Ascending aorta (tissue), 2 donors: Measurements from ENCODE around the gene FOXO1. TPM values are rescaled to one million over a fixed set of nuclear protein-coding genes. Genes with fewer than 3 reads are reported as not detected.

Experiments used
- DNase-seq, 2 donors: peaks; one replicate each; pipeline ENCODE4 v3.0.0-alpha.2; 2019; ENCODE audit warnings: low spot score in 2 of 2
- H3K27ac ChIP-seq, 2 donors: fragments of 200-600 bp; sonication (generic); one replicate each; pipeline ENCODE4 v1.5.1; 2016 to 2017; ENCODE audit warnings: mild to moderate bottlenecking in 1 of 2
- H3K27me3 ChIP-seq: fragments of 200-600 bp; sonication (generic); one replicate; pipeline ENCODE4 v1.5.1; 2017
- H3K36me3 ChIP-seq, 2 donors: fragments of 200-600 bp; sonication (generic); one replicate each; pipeline ENCODE4 v1.5.1; 2016
- H3K4me1 ChIP-seq, 2 donors: fragments of 200-600 bp; sonication (generic); one replicate each; pipeline ENCODE4 v1.5.1; 2016 to 2017; ENCODE audit warnings: mild to moderate bottlenecking in 1 of 2
- H3K4me3 ChIP-seq, 2 donors: fragments of 200-600 bp; sonication (generic); one replicate each; pipeline ENCODE4 v1.5.1; 2016 to 2017; ENCODE audit warnings: mild to moderate bottlenecking in 1 of 2
- H3K9me3 ChIP-seq, 2 donors: fragments of 200-600 bp; sonication (generic); one replicate each; pipeline ENCODE4 v1.5.1; 2016
- intact Hi-C: fragments of 100-400 bp; cut with DNase I; formaldehyde crosslinking; loops from one replicate; pipeline ENCODE4 v1.15.1; 2023
- total RNA-seq: library from RNA; depleted of rRNA; stranded (reverse); fragments of >200 nt; gene quantifications from one replicate; pipeline ENCODE4 v1.1.0, GENCODE V29; 2016
- TF ChIP-seq, protein P1 (sequence below), 3 experiments: fragments of 200-600 bp in 2 of 3; fragments of 450-650 bp in 1 of 3; sonication (generic) in 2 of 3; IDR thresholded peaks; one replicate each; pipeline ENCODE4 v1.5.1; 2016 to 2019; ENCODE audit warnings: antibody characterized with exemption in 3 of 3, mild to moderate bottlenecking in 1 of 3, moderate library complexity in 1 of 3

Gene FOXO1
- total RNA-seq, 1 donor from 2014 or later: 65.1 TPM

DNA sequence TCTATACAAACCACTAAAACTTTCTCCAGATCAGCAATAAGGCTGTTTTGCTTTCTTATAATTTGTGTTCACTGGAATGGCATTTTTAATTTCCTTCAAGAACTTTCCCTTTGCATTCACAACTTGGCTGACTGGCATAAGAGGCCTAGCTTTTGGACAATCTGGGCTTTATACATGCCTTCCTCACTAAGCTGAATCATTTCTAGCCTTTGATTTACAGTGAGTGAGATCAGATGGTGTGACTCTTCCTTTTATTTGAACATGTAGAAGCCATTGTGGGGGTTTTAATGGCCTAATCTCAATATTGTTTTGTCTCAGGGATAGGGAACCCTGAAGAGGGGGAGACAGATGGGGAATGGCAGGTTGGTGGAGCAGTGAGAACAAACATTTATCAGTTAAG lies 82.7 kb downstream of the FOXO1 start:
- Histone ChIP-seq H3K4me1 (peaks cover 7 to 19% of the 10 kb centered on the region in 2 donors), H3K9me3 (peaks cover 6 to 19% of the 10 kb centered on the region in 2 donors), H3K4me3 (no peak overlapping the region), H3K27me3 (no peaks in the 10 kb centered on the region), H3K27ac (no peak overlapping the region), H3K36me3 (no peaks in the 10 kb centered on the region)
- DNase-seq: no peak
- intact Hi-C loops: no loop called here
- TF ChIP-seq, protein P1, sequence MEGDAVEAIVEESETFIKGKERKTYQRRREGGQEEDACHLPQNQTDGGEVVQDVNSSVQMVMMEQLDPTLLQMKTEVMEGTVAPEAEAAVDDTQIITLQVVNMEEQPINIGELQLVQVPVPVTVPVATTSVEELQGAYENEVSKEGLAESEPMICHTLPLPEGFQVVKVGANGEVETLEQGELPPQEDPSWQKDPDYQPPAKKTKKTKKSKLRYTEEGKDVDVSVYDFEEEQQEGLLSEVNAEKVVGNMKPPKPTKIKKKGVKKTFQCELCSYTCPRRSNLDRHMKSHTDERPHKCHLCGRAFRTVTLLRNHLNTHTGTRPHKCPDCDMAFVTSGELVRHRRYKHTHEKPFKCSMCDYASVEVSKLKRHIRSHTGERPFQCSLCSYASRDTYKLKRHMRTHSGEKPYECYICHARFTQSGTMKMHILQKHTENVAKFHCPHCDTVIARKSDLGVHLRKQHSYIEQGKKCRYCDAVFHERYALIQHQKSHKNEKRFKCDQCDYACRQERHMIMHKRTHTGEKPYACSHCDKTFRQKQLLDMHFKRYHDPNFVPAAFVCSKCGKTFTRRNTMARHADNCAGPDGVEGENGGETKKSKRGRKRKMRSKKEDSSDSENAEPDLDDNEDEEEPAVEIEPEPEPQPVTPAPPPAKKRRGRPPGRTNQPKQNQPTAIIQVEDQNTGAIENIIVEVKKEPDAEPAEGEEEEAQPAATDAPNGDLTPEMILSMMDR (IDR thresholded peaks at IDR 0.05): no peak

DNA sequence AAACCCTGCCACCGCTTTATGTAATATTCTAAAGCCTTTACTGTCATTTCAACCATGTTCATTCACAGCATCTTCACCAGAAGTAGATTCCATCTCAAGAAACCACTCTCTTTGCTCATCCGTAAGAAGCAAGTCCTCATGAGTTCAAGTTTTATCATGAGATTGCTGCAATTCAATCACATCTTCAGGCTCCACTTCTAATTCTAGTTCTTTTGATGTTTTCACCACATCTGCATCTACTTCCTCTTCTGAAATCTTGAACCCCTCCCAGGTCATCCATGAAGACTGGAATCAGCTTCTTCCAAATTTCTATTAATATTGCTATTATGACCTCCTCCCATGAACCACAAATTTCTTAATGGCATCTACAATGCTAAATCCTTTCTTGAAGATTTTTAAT lies 83.9 kb downstream of the FOXO1 start:
- Histone ChIP-seq H3K36me3 (no peaks in the 10 kb centered on the region), H3K27ac (no peak overlapping the region), H3K4me1 (peaks cover 5 to 22% of the 10 kb centered on the region in 2 donors), H3K4me3 (no peak overlapping the region), H3K27me3 (no peaks in the 10 kb centered on the region), H3K9me3 (peaks cover 6 to 19% of the 10 kb centered on the region in 2 donors)
- intact Hi-C loops: no loop called here
- no peak for DNase-seq
- TF ChIP-seq, protein P1 (IDR thresholded peaks at IDR 0.05): no peak

DNA sequence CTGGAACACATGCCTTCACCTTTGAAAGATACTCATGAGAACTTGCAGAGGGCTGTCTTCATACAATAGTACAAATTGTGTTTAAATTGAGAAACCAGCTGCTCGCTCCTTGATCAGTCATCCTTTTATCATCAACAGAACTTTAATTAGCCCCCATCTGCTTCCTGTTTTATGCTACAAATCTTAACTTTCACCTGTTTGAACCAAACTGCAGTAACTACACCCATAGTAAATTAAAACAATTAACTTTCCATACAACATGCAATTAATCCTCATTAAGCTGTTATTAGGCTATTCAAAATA lies 85.2 kb downstream of the FOXO1 start:
- Histone ChIP-seq H3K27ac (no peak overlapping the region), H3K4me1 (peaks cover 0 to 16% of the 10 kb centered on the region in 2 donors), H3K36me3 (no peaks in the 10 kb centered on the region), H3K9me3 (peaks cover 6 to 19% of the 10 kb centered on the region in 2 donors), H3K27me3 (no peaks in the 10 kb centered on the region), H3K4me3 (no peak overlapping the region)
- TF ChIP-seq, protein P1 (IDR thresholded peaks at IDR 0.05): no peak
- DNase-seq: no peak
- intact Hi-C loops: no loop called here

DNA sequence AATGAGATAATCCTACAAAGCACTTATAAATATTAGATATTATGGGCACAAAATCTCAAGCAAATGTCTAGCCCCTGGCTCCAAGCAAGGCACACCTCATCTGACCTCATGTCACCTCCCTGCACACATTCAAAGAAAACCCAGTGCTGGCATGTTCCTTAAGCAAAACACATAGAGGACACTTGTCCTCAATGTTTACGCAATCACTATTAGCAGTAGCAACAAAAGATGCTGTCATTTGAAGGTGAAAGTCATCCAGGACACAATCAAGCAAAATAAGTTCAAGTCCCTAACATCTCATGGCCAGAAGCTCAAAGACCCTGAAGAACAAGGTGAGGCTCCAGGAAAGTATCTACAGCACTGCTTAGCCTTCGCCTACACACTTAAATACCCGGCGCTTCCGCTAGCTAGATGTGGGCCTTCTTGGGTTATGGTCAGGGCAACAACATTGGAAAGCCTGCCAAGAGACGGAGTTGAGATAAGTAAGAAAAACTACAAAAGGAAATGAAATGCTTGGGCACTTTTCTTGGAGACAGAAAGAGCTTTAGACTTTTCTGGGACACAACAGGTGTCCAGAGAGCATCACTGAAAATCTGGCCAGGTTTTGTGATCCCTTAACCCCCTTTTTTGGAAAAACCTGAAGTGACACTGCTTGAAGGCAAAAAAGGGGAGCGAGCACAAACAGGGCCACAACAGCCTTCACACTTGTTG lies 85.7 kb downstream of the FOXO1 start:
- H3K4me3 ChIP-seq: no peak overlapping the region
- H3K27me3 ChIP-seq: no peaks in the 10 kb centered on the region
- intact Hi-C loops: no loop called here
- H3K36me3 ChIP-seq: no peaks in the 10 kb centered on the region
- TF ChIP-seq, protein P1 (IDR thresholded peaks at IDR 0.05): no peak
- H3K4me1 ChIP-seq: peaks cover 0 to 12% of the 10 kb centered on the region in 2 donors
- H3K27ac ChIP-seq: no peak overlapping the region
- DNase-seq: no peak
- H3K9me3 ChIP-seq: peaks cover 6 to 19% of the 10 kb centered on the region in 2 donors

DNA sequence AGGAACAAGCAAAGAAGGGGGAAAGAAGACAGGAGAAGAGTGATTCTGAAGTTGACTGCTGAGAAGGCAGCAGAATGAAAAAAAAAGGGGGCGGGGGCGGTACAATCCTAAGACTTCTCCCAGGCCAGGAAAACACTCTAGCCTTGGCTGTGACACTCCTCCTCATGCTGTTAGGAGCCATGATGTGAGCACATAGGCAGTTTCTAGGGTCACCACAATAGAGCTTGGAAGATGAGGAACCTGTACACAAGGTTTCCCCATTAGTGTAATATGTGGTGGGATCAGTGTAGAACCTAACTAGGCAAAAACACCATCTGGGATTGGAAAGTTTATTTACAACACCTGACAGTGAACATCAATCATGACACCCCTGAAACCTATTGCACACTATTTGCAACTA lies 86.9 kb downstream of the FOXO1 start:
- Histone ChIP-seq H3K36me3 (no peaks in the 10 kb centered on the region), H3K27me3 (no peaks in the 10 kb centered on the region), H3K4me3 (no peak overlapping the region), H3K4me1 (peaks cover 0 to 12% of the 10 kb centered on the region in 2 donors), H3K9me3 (peaks cover 6 to 19% of the 10 kb centered on the region in 2 donors), H3K27ac (no peak overlapping the region)
- TF ChIP-seq, protein P1 (IDR thresholded peaks at IDR 0.05): no peak
- no peak for DNase-seq
- intact Hi-C loops: no loop called here
